Transverse colon (tissue), 4 donors: ENCODE data around the gene CACNA1B.
"Not testable (repeated sequence)": the region's sequence is repeated elsewhere in the genome, so short reads cannot be mapped to it uniquely, and the experiment has no call there.

Experiments used
- CTCF ChIP-seq, 5 experiments: fragments of 200-600 bp in 3 of 5; fragments of 450-650 bp in 2 of 5; sonication (generic) in 3 of 5; IDR thresholded peaks; 1 replicate in 2 of 5; 2 replicates in 3 of 5; pipeline ENCODE4 v1.5.1; 2016 to 2017; ENCODE audit warnings: antibody characterized with exemption in 5 of 5, inconsistent platforms in 3 of 5, mild to moderate bottlenecking in 2 of 5, moderate library complexity in 1 of 5
- EP300 ChIP-seq: sonication (generic); formaldehyde crosslinking; IDR thresholded peaks from one replicate; pipeline ENCODE4 v1.6.1; 2017; ENCODE audit warnings: antibody characterized with exemption, low read depth
- POLR2A ChIP-seq: fragments of 450-650 bp; IDR thresholded peaks from one replicate; pipeline ENCODE4 v1.6.1; 2016; ENCODE audit warnings: antibody characterized with exemption, mild to moderate bottlenecking, moderate library complexity
- POLR2AphosphoS5 ChIP-seq, 3 donors: sonication (generic); formaldehyde crosslinking; IDR thresholded peaks; one replicate each; pipeline ENCODE4 v1.6.1; 2016; ENCODE audit warnings: antibody characterized with exemption in 3 of 3

GRCh38 chr9:138128027-138128426 lies 250.4 kb downstream of the CACNA1B start:
- not testable (repeated sequence) for TF ChIP-seq POLR2A; CTCF (IDR thresholded peaks at IDR 0.05); POLR2AphosphoS5 (IDR thresholded peaks at IDR 0.05); EP300
